Jurkat, Clone E6-1 (cell line): ENCODE data around the gene MCF2L.

Source experiments
- DNase-seq: peaks from one replicate; pipeline ENCODE4 v3.0.0-alpha.2; 2011; ENCODE audit warnings: low read depth, low spot score
- H3K4me3 ChIP-seq: 2 replicates; pipeline ENCODE4 v1.5.1; 2011; ENCODE audit warnings: mild to moderate bottlenecking, low read length, control low read depth, moderate library complexity

MCF2L gene

GRCh38 chr13:113084094-113084942, 115.3 kb downstream of the MCF2L start:
- DNase-seq = no peak

GRCh38 chr13:113084943-113085540, 116.0 kb downstream of the MCF2L start:
- no peak for DNase-seq
- H3K4me3 ChIP-seq = no peak overlapping the region

More at GRCh38 chr13:113084094-113084942, 115.3 kb downstream of the MCF2L start:
- H3K4me3 ChIP-seq = no peak overlapping the region

- DNase-seq = no peak
- no peak overlapping the region for H3K4me3 ChIP-seq
Measured at GRCh38 chr13:113086031-113086750, 117.2 kb downstream of the MCF2L start.

GRCh38 chr13:113086991-113087922, 118.2 kb downstream of the MCF2L start:
- no peak for DNase-seq
- no peak overlapping the region for H3K4me3 ChIP-seq

- no peak for DNase-seq
- H3K4me3 ChIP-seq = no peak overlapping the region
Measured at GRCh38 chr13:113087923-113088690, 119.1 kb downstream of the MCF2L start.

- H3K4me3 ChIP-seq = no peak overlapping the region
- DNase-seq = no peak
Measured at GRCh38 chr13:113088691-113089020, 119.6 kb downstream of the MCF2L start.

GRCh38 chr13:113089693-113090414, 120.8 kb downstream of the MCF2L start:
- DNase-seq = no peak
- no peak overlapping the region for H3K4me3 ChIP-seq

- no peak for DNase-seq
- no peak overlapping the region for H3K4me3 ChIP-seq
Measured at GRCh38 chr13:113090415-113090770, 121.4 kb downstream of the MCF2L start.

GRCh38 chr13:113090806-113091205, 121.8 kb downstream of the MCF2L start:
- DNase-seq = no peak
- no peak overlapping the region for H3K4me3 ChIP-seq

GRCh38 chr13:113091211-113091771, 122.3 kb downstream of the MCF2L start:
- no peak for DNase-seq
- H3K4me3 ChIP-seq = no peak overlapping the region

- no peak for DNase-seq
- no peak overlapping the region for H3K4me3 ChIP-seq
Measured at GRCh38 chr13:113091891-113092775, 123.1 kb downstream of the MCF2L start.

- no peak overlapping the region for H3K4me3 ChIP-seq
- DNase-seq = no peak
Measured at GRCh38 chr13:113092776-113093579, 124.0 kb downstream of the MCF2L start.

GRCh38 chr13:113093580-113094409, 124.8 kb downstream of the MCF2L start:
- DNase-seq = no peak
- H3K4me3 ChIP-seq = no peak overlapping the region

GRCh38 chr13:113094410-113094800, 125.4 kb downstream of the MCF2L start:
- no peak for DNase-seq
- no peak overlapping the region for H3K4me3 ChIP-seq
